COLO668 (cell line): ENCODE results near the gene ZBTB17.
A peak's percentile ranks its signal among the peaks of the same experiment; 100 is the strongest.
"Not testable (repeated sequence)": the region's sequence is repeated elsewhere in the genome, so short reads cannot be mapped to it uniquely, and the experiment has no call there.

Experiments used
- DNase-seq: peaks from one replicate; lab custom pipeline; 2025; ENCODE audit not compliant: unreplicated experiment; lab: John Stamatoyannopoulos, UW

ZBTB17 gene

DNA sequence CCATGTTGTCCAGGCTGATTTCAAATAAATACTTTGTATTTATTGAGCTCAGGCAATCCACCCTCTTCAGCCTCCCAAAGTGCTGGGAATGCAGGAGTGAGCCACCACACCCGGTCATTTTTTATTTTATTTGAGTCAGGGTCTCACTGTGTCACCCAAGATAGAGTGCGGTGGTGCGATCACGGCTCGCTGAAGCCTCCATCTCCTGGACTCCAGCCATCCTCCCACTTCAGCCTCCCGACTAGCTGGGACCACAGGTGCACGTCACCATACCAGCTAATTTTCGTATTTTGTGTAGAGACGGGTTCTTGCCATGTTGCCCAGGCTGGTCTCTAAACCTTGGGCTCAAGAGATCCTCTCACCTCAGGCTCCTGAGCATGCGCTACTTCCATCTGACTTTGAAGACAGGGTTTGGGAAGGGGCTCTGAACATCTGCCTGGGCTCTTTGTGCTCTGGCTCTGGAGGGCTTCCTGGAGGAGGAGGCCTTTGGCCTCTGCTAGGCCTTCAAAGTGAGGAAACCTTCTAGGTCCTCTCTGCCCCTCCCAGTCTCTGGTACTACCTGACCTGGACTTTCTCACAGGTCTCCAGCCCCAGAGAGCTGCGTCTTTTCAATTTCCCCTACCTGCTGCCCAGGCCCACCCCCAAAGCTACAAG, 36.2 kb upstream of the ZBTB17 start:
- DNase-seq: no peak

DNA sequence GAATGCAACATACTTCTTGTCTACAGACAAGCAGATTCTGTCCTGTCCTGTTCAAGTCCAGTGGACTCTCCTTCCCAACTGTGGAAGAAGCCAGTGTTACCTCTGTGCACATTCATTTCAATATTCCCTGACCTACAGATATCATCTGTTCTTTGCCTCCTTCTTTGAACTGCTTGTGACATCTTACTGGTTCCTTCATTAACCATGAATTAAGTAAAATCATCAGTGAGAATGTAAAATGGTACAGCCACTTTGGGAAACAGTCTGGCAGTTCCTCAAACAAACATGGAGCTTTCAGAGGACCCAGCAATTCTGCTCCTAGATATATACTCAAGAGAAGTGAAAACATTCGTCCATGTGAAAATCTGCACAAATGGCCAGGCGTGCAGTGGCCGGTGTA, 34.9 kb upstream of the ZBTB17 start:
- no peak for DNase-seq

DNA sequence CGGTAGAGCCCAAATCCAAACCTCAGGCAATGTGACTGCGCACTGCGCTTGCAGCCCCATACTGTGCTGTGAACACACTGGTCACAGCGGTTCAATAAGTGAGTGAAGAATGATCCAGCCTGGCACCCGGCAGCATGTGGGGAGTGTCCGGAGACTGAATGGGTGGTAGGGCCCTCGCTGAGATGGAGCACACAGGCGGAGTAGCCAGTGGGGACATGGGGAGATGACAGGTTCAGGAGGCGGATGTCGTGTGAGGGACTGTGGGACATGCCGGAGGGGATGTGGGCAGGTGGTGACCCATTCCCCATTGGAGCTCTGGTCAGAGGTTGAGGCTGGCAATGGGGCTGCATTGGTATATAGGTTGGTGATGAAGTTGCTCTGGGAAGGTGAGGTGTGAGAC, 33.8 kb upstream of the ZBTB17 start:
- no peak for DNase-seq

DNA sequence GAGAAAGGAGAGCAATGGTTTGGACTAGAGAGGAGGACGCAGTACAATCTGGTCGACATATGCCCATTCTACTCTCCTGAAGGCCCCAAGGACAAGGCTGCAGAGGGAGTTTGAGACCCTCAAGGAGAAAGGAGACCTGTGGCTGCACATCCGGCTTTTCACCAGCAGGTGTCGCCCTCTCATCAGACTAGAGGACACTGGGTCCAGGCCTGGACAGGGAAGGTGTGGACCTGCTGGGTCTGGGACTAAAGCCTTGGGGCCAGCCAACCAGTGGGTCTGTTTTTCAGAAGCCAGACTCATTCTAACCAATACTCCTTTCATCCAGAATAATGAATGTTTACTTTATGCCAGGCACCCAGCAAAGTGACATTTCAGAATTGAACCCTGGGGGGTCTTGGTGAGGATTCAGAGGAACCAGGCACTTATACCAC, 33.1 kb upstream of the ZBTB17 start:
- DNase-seq: peak; percentile 81

DNA sequence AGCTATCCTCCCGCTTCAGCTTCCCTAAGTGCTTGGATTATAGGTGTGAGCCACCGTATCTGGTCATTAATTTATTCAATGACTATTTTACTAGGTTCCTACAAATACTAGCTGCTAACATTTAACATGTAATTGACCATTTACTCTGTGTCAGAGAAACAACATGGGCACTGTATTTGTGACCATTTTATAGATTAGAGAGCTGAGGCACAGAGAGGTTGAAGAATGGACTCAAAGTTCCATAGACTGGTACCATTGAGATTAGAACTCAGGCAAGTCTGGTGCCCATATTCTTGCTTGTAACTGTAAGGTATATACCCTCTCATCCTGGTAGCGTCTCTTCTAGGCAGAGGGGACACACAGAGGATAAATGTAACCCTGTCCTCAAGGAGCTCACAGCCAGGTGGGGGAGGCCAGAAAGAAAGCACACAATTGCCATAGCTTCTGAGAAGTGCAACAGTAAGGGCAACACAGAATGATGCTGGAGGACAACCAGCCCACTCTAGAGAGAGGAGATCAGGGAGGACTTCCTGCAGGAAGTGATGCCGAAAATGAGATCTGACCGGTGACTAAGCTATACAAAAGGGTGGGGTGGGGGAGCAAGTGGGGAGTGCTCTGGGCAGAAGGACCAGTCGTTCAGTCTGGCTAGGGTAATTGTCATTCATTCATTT, 31.9 kb upstream of the ZBTB17 start:
- DNase-seq: no peak

DNA sequence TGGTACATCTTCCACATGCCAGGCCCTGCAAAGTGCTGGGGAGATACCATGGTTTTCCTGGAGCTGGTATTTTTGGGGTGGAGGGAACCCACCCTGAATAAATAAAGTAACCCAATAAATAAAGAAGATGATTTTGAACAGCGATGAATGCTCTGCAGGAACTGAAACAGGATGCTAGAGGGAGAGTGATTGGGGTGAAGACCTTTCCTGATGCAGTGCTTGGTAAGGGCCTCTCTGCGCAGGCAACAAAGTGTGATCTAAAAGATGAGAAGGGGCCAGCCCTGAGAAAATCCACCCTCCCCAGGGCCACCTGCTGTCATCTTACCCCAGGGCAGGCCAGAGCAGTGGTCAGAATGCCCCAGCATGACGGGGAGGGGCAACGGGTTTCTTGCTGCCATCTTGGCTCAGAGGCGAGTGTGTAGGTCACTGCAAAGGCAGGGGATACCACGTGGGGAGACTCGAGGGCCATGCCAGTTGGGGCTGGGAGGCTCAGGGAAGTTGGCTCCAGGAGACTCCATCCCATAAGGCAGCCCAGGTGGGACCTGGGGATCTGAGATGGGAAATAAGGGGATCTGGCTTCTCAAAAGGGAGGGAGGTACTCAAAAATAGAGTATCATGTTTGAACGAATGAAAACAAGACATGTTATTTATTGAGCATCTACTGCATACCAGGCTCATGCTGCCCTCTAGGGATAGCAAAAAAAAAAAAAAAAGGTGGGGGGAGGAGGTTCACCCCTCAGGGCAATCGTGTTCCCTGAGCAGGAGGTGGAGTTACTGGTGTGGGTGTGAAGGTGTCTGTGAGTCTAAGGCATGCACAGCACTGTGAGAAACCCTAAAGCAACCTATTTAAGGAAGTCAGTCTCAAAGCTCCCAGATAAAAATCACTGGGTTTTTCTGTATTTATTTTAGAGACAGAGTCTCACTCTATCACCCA, 30.9 kb upstream of the ZBTB17 start:
- DNase-seq: no peak

DNA sequence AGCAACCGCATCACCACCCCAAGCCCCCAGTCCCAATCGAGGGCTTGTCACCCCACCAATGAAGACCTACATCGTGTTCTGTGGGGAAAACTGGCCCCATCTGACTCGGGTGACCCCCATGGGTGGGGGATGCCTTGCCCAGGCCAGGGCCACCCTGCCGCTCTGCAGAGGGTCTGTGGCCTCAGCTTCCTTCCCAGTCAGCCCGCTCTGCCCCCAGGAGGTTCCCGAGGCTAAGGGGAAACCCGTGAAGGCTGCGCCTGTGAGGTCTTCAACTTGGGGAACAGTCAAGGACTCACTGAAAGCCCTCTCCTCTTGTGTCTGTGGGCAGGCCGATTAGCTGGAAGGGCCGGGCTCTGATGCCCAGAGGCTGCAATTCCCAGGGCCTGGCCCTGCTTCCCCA, 30.1 kb upstream of the ZBTB17 start:
- DNase-seq: no peak

DNA sequence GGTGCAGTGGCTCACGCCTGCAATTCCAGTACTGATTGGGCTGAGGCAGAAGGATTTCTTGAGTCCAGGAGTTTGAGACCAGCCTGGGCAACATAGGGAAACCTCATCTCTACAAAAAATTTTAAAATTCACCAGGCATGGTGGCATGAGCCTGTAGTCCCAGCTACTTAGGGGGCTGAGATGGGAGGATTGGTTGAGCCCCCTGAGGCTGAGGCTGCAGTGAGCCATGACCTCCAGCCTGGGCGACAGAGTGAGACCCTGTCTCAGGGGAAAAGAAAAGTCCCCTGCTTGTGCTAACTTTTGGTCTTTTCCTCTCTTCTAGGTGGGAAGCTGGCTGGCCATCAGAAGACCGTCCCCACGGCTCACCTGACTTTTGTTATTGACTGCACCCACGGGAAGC, 29.7 kb upstream of the ZBTB17 start:
- no peak for DNase-seq

DNA sequence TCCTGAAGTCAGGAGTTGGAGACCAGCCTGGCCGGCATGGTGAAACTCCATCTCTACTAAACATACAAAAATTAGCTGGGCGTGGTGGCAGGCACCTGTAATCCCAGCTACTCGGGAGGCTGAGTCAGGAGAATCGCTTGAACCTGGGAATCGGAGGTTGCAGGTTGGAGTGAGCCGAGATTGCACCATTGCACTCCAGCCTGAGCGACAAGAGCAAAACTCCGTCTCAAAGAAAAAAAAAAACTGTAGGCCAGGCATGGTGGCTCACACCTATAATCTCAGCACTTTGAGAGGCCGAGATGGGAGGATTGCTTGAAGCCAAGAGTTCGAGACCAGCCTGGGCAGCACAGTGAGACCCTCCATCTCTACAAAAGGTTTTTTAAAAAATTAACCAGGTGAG, 25.4 kb upstream of the ZBTB17 start:
- DNase-seq: not testable (repeated sequence)

DNA sequence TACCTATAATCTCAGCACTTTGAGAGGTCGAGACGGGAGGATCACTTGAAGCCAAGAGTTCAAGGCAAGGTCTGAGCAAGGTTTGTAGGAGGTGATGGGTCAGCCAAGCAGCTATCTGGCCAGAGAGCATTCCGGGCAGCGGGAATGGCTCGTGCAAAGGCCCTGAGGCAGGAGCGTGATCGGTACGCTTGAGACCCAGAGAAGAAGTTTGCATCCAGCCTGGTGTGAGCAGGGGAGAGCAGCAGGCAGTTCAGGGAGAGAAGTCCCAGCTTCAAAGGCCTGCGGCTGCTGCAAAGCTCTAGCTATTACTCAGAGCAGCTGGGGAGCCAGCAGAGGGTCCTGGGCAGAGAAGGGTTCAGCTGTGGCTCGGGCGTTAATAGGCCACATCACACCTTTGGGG, 23.0 kb upstream of the ZBTB17 start:
- no peak for DNase-seq

DNA sequence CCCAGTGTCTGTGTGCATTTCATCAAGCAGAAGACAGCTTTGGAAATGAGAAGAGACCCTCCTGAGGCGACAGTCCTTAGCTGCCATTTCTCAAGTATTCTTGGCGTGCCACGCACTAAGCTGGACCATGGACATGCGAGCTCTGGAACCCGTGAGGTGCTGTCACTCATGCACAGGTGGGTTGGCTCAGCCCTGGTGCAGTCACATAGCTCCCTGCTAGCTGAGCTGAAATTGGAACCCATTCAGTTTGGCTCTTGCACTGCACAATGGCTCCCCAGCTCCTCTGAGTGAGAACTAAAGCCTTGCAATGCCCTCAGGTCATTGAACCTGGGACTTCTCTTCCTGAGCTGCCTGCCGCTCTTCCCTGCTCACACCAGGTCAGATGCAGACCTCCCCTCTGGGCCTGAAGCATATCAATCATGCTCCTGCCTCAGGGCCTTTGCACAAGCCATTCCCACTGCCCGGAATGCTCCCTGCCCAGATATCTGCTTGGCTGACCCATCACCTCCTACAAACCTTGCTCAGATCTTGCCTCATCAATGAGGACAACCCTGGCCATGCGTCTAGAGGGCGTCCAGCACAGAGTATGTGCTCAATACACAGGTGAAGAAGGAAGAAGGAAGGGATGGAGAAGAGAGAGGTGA, 21.9 kb upstream of the ZBTB17 start:
- no peak for DNase-seq

DNA sequence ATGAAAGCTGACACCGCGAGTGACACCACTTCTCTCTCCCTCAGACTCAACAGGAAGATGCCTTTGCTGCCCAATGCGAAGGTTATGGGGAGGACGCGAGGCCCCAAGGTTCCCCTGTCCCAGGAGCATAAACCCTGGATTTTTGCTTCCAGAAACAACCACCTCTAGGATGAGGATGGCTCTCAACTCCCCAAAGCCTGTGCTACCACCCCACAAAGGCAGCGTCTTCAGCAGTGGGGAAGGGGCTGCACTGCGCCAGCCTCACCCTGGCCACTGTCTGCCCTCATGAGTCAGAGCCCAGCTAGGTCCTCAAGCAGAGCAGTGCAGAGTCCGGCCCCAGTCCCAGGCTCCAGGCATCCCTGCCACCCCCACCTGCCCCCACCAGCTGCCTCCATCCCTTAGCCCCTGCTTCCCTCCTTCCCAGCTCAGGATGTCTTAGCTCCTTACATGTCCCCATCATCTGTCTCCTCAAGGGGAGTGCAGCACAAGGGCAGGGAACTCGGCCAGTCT, 21.2 kb upstream of the ZBTB17 start:
- DNase-seq: no peak

DNA sequence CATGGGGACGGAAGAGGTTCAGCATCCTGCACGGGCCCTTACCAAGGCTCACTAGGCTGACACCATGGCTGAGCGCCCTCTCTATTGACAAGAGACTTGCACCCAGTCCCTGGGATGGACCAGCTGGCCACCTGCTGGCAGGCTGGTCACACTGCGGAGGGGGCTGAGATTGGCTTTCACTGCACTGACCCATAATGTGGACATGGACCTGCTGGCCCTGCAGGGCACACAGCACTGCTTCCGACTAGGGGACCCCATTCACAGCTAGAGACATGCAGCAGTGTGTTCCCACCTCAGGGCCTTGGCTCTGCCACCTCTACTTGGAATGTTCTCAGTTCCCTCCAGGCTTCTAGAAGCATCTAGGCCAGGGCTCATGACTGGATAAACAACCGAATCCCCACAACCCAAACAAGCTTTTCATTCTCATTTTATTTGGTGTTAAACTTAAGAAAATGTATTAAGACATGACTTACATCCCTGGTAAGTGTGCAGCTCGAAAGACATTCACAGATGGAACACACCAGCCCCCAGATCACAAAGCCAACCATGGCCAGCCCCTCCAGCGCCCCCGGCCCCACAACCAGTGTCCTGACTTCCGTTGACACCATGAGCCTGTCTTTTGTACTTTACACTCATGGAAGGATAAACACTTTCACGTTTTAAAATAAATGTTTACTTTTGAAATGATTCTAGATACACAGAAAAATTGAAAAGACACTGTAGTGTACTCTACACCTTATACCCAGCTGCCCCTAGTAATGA, 18.9 kb upstream of the ZBTB17 start:
- DNase-seq: peak; percentile 45

DNA sequence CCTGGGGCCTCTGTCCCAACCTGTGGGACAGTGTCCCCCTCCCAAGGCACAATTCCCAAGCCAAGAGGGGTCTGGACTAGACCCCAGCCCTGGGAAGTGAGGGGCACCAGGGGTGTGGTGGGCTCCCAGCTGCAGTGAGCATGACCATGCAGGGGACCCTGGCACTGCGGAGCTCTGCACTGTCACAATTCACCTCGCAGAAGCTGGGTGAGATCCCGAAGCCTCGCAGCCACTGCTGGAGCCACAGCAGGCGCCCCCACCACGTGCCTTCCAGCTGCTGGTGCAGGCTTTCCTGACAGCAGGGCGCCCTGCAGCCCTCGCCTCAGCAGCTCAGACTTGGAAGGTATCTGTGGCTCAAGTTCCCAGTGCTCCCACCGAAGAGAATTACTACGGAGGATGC, 18.2 kb upstream of the ZBTB17 start:
- DNase-seq: no peak

DNA sequence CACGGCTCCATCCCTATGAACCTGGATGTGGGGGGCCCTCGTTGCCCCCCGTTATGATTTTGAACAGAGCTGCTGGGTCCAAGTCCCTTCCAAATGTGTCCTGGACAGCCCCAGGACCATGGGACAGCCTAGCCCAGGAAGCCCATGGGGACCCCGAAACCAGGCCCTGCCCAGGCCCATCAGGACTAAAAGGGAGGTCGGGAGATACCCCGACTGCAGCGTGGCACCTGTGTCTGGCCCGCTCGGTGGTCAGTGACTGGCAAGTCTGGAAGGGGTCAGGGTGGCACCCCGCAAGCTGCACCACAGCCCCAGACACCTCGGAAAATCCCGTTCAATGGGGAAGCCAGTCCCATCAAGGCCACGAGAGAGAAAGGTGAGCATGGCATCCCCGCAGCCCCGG, 17.8 kb upstream of the ZBTB17 start:
- DNase-seq: no peak

DNA sequence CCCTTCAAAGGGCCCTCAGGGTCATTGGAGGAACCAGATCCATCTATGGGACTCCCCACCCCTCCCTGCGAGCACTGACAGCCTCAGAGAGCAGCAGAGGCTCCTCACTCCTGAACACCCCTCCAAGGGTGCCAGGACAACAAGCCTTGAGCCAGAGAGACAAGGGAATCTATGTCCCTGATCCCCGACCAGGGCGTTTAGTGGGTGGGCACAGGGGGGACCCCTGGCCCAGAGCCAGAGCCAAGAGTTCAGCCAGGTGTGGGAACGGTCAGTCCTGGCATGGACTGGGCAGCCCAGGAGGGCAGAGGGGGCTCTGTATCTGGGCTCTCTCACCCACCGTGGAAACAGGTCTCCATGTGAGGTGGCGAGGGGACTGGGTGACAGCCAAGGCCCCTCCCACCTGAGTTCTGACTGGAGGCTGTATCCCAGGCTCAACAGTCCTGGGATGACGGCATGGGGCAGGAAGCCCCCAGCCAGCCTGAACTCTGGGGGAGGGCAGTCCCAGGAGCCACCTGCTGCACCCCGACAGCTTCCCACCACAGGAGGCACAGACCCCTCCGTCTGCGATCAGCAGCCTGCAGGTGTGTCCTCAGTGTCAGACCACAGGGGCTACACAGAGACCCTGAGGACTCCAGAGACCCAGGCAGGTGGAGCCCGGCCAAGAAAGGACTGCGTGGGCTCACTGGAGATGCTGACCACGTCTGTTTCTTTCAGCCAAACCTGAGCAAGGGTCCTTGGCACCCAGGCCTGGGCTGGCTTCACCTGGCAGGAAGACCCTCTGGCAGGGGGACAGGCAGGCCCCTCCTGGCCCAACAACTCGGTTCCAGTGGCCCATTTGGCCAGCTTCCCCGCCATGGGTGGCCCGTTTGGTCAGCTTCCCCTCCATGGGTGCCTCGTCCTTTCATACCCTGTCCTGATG, 16.9 kb upstream of the ZBTB17 start:
- no peak for DNase-seq

DNA sequence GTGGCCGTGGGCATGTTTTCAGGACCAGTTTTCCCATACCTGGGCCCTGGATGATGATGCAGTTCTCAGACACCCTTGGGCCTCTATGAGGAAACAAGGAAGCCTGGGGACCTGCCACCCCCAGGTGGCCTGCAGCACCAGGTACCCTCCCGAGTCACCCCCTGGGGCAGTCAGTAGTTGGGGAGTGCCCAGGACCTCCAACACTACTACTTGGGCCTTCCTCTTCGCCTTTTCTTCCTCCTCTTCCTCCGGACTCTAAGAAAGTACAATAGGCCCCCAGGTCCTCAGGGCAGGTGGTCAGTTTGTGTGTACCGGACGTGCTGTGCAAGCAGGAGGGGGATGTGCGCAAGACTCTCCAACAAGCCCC, 16.3 kb upstream of the ZBTB17 start:
- DNase-seq: no peak

DNA sequence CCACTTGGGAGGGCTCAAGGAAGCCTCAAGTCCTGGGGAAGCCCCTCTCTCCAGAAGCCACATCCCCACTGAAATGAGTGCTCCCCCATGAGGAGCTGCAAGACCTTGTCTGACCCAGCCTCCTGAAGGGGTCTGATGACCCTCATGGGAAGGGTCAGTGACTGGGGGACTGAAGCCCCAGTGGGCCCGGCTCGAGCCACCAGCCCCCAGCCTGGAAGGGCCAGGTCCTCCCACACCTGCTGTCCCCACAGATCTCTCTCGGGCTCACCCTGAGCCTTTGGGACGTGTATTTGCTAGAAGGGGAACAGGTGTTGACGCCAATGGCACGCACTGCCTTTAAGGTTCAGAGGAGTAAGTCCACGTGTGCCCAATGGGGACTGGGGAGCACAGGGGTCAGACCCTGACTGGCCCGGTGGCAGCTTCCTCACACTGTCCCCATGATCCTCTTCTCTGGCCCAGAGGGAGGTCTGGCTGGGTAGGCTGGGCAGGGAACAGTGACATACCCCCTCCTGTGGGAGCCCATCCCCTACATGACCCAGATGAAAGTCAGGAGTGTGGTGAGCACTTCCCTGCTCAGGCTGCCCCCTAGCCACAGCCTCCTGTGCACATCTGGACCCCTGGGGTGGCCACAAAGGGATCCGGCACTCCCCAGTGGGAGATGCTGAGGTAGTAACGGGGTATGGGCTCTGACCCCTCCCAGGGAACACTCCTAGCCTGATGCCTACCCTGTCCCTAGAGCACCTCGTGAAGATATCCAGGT, 15.7 kb upstream of the ZBTB17 start:
- no peak for DNase-seq

DNA sequence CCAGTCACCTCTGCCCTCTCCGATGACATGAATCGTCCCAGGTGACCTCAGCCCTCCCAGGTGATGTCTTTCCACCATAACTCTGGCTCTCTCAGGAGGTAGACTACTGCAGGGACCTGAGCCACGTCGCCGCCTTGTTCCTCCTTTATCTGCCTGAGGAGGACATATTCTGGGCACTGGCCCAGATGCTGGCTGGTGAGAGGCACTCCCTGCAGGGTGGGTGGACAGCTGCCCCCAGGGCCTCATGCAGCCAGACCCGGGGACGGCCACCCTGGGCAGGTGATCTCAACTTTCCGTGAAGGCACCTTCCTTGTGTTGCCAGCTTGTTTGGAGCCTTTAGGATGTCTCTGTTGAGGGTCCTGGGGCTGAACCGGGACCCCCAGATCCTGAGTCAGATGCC, 13.9 kb upstream of the ZBTB17 start:
- no peak for DNase-seq
